LoVo (cell line): ENCODE measurements around the gene FBLN2.

Experiments
- DNase-seq: peaks from one replicate; pipeline ENCODE4 v3.0.0-alpha.2; 2016; ENCODE audit warnings: low spot score

The FBLN2 gene

GRCh38 chr3:13665582-13666226 lies 116.8 kb downstream of the FBLN2 start:
- DNase-seq, result no peak

GRCh38 chr3:13666227-13666619 lies 117.3 kb downstream of the FBLN2 start:
- no peak for DNase-seq

GRCh38 chr3:13666781-13667709 lies 118.1 kb downstream of the FBLN2 start:
- DNase-seq, result no peak

DNA sequence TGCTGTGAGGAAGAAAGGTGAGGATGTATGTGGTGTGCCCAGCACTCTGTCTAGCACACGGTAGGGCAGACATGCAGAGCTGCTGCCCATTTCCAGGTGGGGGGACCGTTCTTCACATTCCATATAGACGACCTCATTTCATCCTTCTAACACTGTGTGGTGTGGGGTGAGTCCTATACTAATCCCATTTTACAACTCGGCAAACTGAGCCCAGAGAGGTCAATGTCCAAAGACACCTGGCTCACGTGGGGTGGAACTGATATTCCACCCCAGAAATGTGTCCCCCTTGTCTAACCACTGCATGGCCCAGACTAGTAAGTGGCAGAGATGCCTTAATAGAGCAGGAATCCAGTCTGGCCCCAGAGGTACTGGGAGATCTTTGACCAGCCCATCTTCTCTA lies 119.2 kb downstream of the FBLN2 start:
- no peak for DNase-seq

DNA sequence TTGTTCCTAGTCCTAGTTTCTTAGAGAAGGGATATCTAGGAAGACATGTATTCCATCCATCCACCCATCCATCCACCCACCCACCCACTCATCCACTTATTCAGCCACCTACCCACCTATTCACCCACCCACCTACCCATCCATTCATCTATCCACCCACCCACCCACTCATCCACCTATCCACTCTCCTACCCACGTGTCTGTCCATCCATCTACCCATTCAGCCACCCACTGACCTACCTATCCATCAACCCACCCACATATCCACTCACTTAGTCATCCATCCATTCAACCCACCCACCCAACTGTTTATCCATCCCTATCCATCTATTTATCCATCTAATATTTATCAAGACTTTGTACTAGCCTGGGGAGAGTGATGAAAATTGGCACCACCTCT lies 120.5 kb downstream of the FBLN2 start:
- DNase-seq, result no peak

GRCh38 chr3:13670292-13670691 lies 121.4 kb downstream of the FBLN2 start:
- DNase-seq, result no peak

DNA sequence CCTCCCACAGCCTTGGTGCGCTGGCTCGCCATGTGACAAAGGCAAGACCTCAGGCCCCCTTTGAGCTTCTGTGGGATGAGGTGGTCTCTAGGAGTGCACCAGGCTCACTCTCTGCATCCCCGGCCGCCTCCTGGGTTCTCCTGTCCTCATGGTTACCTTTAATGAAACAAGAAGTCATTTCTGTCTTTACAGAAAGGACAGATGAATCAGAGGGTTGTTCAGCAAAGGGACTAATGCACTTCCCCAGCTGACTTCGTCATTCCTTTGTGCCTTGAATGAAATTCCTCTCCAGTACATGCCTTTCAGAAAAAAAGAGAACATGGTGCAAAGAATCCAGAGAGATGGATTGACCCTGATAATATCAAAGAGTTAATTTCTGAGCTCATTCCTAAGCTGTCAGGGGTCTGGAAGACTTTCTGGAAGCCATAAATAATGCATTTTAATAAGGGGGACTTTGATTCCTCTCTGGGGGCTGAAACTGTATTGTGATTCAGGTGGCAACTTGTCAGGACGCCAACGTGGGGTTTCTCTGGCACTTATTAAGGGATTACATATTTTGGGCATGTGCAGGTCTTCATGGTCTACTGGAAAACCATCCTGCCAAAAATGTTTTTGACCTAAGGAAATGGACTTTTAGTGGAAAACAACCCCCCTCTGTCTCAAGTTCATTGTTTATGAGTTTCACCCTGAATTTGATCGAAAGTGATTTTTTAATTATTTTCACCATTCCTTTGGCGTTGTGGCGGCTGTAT lies 122.7 kb downstream of the FBLN2 start:
- no peak for DNase-seq

DNA sequence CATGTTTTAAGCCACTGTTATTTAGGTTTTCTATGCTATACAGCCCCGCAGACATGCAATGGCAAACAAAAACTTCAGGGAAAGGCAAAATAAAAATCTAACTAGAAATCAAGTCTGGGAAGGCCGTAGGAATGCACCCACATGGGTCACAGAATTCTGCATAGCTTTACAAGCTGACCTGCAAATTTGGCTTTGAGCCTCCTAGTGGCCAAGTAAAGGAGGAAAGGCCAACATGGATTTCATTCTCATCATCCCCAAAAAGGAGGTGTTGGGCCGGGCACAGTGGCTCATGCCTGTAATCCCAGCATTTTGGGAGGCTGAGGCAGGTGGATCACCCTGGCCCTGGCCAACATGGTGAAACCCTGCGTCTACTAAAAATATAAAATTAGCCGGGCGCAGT lies 124.3 kb downstream of the FBLN2 start:
- DNase-seq, result no peak

- no peak for DNase-seq
These were observed 125.7 kb downstream of the FBLN2 start for GRCh38 chr3:13674538-13675185.

GRCh38 chr3:13676356-13677017 lies 127.6 kb downstream of the FBLN2 start:
- no peak for DNase-seq

DNA sequence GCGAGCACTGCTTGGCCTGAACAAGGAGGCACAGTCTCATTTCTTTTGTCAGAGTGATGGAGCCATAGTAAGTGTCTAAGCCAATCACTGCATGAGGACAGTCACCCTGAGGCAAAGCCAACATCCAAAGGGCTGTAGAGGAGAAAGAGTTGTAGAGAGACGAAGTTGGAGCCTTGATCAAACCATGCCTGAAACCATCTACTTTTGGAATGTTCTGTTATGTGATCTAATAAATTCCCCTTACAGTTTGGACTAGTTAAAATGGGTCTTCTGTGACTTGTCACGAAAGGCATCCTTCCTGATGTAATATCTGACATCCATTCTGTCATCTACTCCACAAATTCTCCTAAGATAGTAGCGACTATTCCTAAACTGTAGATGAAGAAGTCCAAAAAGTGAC lies 128.3 kb downstream of the FBLN2 start:
- no peak for DNase-seq

- no peak for DNase-seq
These were observed 133.0 kb downstream of the FBLN2 start for GRCh38 chr3:13681931-13682330.

- DNase-seq, result no peak
These were observed 133.5 kb downstream of the FBLN2 start for GRCh38 chr3:13682331-13683013.

GRCh38 chr3:13683288-13683687 lies 134.4 kb downstream of the FBLN2 start:
- DNase-seq, result no peak

DNA sequence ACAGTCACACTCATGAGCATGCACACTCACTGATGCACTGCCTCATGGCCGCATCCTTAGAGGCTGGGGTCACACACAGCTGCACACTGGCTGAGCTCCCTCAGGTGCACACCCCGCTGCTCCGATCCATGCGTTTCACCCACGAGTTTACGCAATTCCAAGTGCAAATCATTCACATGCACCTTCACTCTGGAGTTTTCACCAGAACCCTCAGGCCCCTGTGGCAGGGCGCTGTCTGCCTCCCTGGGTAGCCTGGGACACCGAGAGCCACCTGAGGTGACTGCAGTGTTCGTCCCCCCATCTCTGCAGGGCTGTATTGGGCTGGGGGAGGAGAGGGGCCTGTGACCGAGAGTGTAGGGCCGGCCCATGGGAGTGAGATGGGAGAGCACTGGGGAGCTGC lies 134.8 kb downstream of the FBLN2 start:
- no peak for DNase-seq

GRCh38 chr3:13684350-13684749 lies 135.4 kb downstream of the FBLN2 start:
- DNase-seq, result no peak

DNA sequence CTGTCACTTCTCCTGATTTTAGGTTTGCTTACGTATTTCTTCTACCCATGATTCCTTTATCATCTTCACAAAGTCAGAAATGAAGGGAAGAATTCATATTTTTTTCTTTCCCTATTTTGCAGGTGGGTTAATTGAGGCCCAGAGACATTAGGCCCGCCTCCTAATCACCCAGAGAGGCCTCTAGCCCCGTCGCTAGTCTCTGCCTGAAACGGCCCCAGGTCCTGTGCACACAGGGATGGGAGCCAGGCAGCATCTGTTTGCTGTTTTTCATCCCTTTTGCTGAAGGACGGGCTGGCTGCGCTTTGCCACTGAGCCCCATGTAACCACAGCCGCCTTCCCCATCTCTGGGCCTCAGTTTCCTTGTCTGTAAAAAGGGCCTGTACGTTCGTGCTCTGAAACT lies 135.9 kb downstream of the FBLN2 start:
- DNase-seq, result no peak

- DNase-seq, result no peak
These were observed 136.8 kb downstream of the FBLN2 start for GRCh38 chr3:13685721-13686120.

DNA sequence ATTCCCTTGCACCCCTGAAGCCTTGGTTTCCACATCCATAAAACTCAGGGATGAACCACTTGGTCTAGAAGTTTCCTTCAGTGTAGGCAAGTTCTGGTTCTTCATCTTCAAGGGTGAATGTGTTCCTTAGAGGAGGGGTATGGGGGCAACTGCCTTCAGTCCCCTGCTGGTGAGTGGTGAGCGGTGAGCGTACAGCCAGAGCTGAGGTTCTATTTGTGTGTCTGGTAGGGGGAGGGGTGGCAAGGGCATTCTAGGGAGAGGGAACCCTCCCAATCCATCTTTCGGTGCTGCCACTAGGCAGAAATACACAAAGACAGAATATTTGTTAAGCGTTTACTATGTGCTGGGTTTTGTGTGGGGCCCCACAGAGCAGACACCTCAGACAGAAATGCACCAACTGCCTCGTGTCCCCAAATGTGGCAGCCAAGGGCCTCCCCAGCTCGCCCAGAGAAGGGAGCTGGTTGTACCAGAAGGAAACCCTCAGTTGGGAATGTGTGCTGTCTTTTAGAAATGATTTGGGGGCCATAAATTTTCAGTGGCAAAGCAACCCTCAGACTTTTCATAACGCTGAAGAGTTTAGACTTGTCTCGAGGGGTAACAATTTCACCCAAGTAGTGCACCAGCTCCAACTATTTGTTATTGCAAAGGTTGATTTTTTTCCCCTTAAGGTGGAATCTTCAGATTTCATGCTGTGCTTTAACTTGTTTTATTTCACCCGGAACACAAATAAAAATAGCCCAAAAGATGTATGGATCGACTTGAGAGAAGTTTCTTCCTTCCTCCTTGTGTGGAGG lies 137.6 kb downstream of the FBLN2 start:
- DNase-seq, result no peak

- DNase-seq, result no peak
These were observed 138.6 kb downstream of the FBLN2 start for GRCh38 chr3:13687517-13687943.
